GM21529 (cell line): ENCODE measurements around the gene APOA1.
"Not testable (repeated sequence)": the region's sequence is repeated elsewhere in the genome, so short reads cannot be mapped to it uniquely, and the experiment has no call there.

Experiments
- ATAC-seq: cut with Tn5 transposase; IDR thresholded peaks from one replicate; pipeline ENCODE4 v1.9.1; 2021; ENCODE audit not compliant: unreplicated experiment

APOA1 gene

GRCh38 chr11:116835042-116835772, 2.2 kb downstream of the APOA1 start:
- ATAC-seq, result peak; percentile 18

GRCh38 chr11:116834535-116835041, 2.8 kb downstream of the APOA1 start:
- ATAC-seq, result not testable (repeated sequence)

- ATAC-seq, result no peak
Measured at GRCh38 chr11:116833816-116834534, 3.4 kb downstream of the APOA1 start.

- no peak for ATAC-seq
Measured at GRCh38 chr11:116833491-116833815, 4.0 kb downstream of the APOA1 start.

GRCh38 chr11:116832350-116833290, 4.8 kb downstream of the APOA1 start:
- no peak for ATAC-seq

GRCh38 chr11:116831790-116832349, 5.6 kb downstream of the APOA1 start:
- ATAC-seq, result no peak

- no peak for ATAC-seq
Measured at GRCh38 chr11:116830184-116830912, 7.1 kb downstream of the APOA1 start.

- no peak for ATAC-seq
Measured at GRCh38 chr11:116829525-116830183, 7.8 kb downstream of the APOA1 start, which contains the start of gene APOC3. TSS of gene APOC3 (plus strand) at chr11:116829907. CDS start at chr11:116830583, 676 bp downstream.

GRCh38 chr11:116828632-116829524, 8.5 kb downstream of the APOA1 start:
- ATAC-seq, result no peak

GRCh38 chr11:116827461-116827860, 10.0 kb downstream of the APOA1 start:
- no peak for ATAC-seq

GRCh38 chr11:116826751-116827431, 10.5 kb downstream of the APOA1 start:
- ATAC-seq, result no peak

GRCh38 chr11:116825854-116826750, 11.3 kb downstream of the APOA1 start:
- ATAC-seq, result no peak

- no peak for ATAC-seq
Measured at GRCh38 chr11:116825434-116825833, 12.0 kb downstream of the APOA1 start.

- no peak for ATAC-seq
Measured at GRCh38 chr11:116823031-116823843, 14.2 kb downstream of the APOA1 start, which contains the start of gene APOA4. TSS of gene APOA4 (minus strand) at chr11:116823304. CDS start at chr11:116823191, 113 bp downstream.

- no peak for ATAC-seq
Measured at GRCh38 chr11:116822575-116822974, 14.8 kb downstream of the APOA1 start.
